Right kidney (tissue), 1 donor: ENCODE data around the gene ACSM6.

ENCODE experiments used
- DNase-seq: peaks from one replicate; pipeline ENCODE4 v3.0.0-alpha.2; 2016

The ACSM6 gene

GRCh38 chr10:95268438-95268837 is 74.4 kb downstream of the ACSM6 start:
- no peak for DNase-seq

- DNase-seq: no peak
Observed at GRCh38 chr10:95273393-95274312, 79.6 kb downstream of the ACSM6 start.

- DNase-seq: no peak
Observed at GRCh38 chr10:95275726-95276366, 81.8 kb downstream of the ACSM6 start.

- DNase-seq: no peak
Observed at GRCh38 chr10:95276367-95277200, 82.5 kb downstream of the ACSM6 start.

GRCh38 chr10:95277201-95277570 is 83.1 kb downstream of the ACSM6 start:
- DNase-seq: no peak

DNA sequence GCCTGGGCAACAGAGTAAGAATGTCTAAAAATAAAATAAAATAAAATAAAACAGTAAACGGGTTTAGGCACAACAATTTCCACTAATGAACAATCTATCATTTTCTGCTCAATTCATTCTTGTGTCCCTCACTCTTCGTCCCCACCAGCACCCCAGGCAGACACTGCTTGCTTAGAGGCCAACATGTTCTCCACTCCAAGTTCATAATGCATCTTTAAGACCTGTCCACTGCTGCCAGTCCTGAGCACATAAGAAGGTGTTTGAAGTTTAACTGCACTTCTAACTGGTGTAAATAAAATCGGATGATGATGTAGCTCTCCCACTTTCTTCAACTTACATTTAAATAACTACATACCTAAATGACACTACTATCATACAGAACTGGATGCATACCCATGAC is 83.6 kb downstream of the ACSM6 start:
- no peak for DNase-seq
